DND-41 (cell line): ENCODE results near the gene MED28.

Experiments
- ATAC-seq: fragments of 200-7000 bp; cut with Tn5 transposase; 3 replicates; pipeline ENCODE4 v1.9.1; 2021; ENCODE audit warnings: low read depth; ENCODE audit not compliant: insufficient read depth
- DNase-seq: peaks from one replicate; pipeline ENCODE4 v3.0.0-alpha.2; 2020
- H2AFZ ChIP-seq: 2 replicates; pipeline ENCODE4 v1.6.0; 2012; ENCODE audit warnings: low read depth, low read length
- H3K27ac ChIP-seq: 2 replicates; pipeline ENCODE4 v1.5.1; 2012; ENCODE audit warnings: low read length, inconsistent platforms
- H3K27me3 ChIP-seq: fragments of 200-600 bp; sonication (generic); 2 replicates; pipeline ENCODE4 v1.6.0; 2012; ENCODE audit warnings: low read length, mild to moderate bottlenecking, inconsistent platforms; ENCODE audit not compliant: insufficient read depth, poor library complexity
- H3K36me3 ChIP-seq: 2 replicates; pipeline ENCODE4 v1.5.1; 2012; ENCODE audit warnings: low read length, inconsistent platforms; ENCODE audit not compliant: insufficient read depth
- H3K4me1 ChIP-seq: 2 replicates; pipeline ENCODE4 v1.5.1; 2012; ENCODE audit warnings: mild to moderate bottlenecking, low read length; ENCODE audit not compliant: insufficient read depth
- H3K4me2 ChIP-seq: 2 replicates; pipeline ENCODE4 v1.6.0; 2012; ENCODE audit warnings: mild to moderate bottlenecking, moderate library complexity, low read length, inconsistent platforms; ENCODE audit not compliant: insufficient read depth
- H3K4me3 ChIP-seq, 2 experiments: fragments of 200-600 bp in 1 of 2; shearing (Covaris generic) in 1 of 2; 2 replicates each; pipeline ENCODE4 v1.5.1; 2012 to 2016; ENCODE audit warnings: inconsistent platforms in 2 of 2, low read length in 2 of 2, mild to moderate bottlenecking in 2 of 2, low read depth in 1 of 2, moderate library complexity in 1 of 2
- H3K79me2 ChIP-seq: 2 replicates; pipeline ENCODE4 v1.6.0; 2012; ENCODE audit warnings: low read length, inconsistent platforms; ENCODE audit not compliant: insufficient read depth
- H3K9ac ChIP-seq: 2 replicates; pipeline ENCODE4 v1.6.0; 2012; ENCODE audit warnings: low read depth, mild to moderate bottlenecking, inconsistent platforms, low read length, moderate library complexity
- H3K9me3 ChIP-seq: 2 replicates; pipeline ENCODE4 v1.5.1; 2012; ENCODE audit warnings: low read length, moderate library complexity, mild to moderate bottlenecking, inconsistent platforms; ENCODE audit not compliant: insufficient read depth, severe bottlenecking
- H4K20me1 ChIP-seq: 2 replicates; pipeline ENCODE4 v1.6.0; 2012; ENCODE audit warnings: low read length; ENCODE audit not compliant: insufficient read depth
- EZH2 ChIP-seq: IDR thresholded peaks from 3 replicates; pipeline ENCODE4 v1.6.1; 2012; ENCODE audit warnings: borderline replicate concordance, low read depth, mild to moderate bottlenecking, moderate library complexity, low read length, inconsistent platforms; ENCODE audit not compliant: severe bottlenecking
- TF ChIP-seq, protein P1 (sequence below): IDR thresholded peaks from 2 replicates; pipeline ENCODE4 v1.5.1; 2012; ENCODE audit warnings: borderline replicate concordance, low read length, moderate library complexity, mild to moderate bottlenecking; ENCODE audit not compliant: poor library complexity, severe bottlenecking; ENCODE audit errors: extremely low read depth

MED28 gene, protein sequence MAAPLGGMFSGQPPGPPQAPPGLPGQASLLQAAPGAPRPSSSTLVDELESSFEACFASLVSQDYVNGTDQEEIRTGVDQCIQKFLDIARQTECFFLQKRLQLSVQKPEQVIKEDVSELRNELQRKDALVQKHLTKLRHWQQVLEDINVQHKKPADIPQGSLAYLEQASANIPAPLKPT

DNA sequence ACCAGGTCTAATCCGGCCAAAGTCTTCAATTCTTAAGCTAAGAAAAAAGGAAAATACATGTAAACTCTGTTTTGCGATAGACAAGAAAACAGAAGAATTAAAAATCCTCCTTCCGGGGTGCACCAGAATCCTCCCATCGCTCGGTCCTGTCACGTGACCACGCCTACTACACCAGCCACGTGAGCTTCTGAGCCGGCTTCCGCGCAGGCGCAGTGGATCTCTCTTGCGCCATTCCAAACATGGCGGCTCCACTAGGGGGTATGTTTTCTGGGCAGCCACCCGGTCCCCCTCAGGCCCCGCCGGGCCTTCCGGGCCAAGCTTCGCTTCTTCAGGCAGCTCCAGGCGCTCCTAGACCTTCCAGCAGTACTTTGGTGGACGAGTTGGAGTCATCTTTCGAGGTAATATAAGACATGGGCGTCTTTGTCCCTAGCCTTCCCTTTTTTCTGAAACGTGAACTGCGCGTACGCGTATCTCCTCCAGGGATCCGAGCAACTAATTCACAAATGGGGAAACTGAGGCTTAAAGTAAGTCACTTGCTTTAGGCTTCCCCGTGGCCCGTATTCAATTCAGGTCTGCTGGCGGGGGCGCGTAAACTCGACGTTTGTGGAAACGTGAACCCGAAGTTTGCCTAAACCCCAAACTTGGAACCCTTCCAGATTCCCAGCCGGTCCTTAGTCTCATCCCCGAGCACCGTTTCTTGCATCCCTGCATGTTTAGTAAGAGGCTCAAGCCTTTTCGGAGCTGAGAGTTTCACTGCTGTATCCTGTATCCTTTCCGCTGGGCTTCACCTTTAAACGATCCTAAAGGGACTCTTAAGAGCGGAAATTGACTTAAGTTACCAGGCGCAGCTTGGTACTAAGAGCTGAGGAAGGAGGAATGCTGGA is at the start of gene MED28:
Gene MED28, plus strand, starts transcription at position 226 of the 884 bp plus-strand sequence. Its CDS starts 14 bp downstream, at position 240.
- H3K36me3 ChIP-seq: peaks cover 39% of the 10 kb centered on the region
- peak; percentile 86 for ATAC-seq
- DNase-seq: peak; percentile 94
- peaks cover 42% of the 10 kb centered on the region for H4K20me1 ChIP-seq
- no peaks in the 10 kb centered on the region for H3K27me3 ChIP-seq
- H3K27ac ChIP-seq: peak within 1 kb of the TSS; percentile 91
- H3K4me3 ChIP-seq: peak within 1 kb of the TSS; percentile 79 to 95
- H3K79me2 ChIP-seq: peaks cover 59% of the 10 kb centered on the region
- peak within 1 kb of the TSS; percentile 88 for H3K9ac ChIP-seq
- H2AFZ ChIP-seq: peak within 1 kb of the TSS; percentile 84
- peak within 1 kb of the TSS; percentile 83 for H3K4me2 ChIP-seq
- no peaks in the 10 kb centered on the region for H3K9me3 ChIP-seq
- TF ChIP-seq, protein P1, sequence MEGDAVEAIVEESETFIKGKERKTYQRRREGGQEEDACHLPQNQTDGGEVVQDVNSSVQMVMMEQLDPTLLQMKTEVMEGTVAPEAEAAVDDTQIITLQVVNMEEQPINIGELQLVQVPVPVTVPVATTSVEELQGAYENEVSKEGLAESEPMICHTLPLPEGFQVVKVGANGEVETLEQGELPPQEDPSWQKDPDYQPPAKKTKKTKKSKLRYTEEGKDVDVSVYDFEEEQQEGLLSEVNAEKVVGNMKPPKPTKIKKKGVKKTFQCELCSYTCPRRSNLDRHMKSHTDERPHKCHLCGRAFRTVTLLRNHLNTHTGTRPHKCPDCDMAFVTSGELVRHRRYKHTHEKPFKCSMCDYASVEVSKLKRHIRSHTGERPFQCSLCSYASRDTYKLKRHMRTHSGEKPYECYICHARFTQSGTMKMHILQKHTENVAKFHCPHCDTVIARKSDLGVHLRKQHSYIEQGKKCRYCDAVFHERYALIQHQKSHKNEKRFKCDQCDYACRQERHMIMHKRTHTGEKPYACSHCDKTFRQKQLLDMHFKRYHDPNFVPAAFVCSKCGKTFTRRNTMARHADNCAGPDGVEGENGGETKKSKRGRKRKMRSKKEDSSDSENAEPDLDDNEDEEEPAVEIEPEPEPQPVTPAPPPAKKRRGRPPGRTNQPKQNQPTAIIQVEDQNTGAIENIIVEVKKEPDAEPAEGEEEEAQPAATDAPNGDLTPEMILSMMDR: no peak
- no peak for TF ChIP-seq EZH2
- H3K4me1 ChIP-seq: peaks cover 58% of the 10 kb centered on the region

DNA sequence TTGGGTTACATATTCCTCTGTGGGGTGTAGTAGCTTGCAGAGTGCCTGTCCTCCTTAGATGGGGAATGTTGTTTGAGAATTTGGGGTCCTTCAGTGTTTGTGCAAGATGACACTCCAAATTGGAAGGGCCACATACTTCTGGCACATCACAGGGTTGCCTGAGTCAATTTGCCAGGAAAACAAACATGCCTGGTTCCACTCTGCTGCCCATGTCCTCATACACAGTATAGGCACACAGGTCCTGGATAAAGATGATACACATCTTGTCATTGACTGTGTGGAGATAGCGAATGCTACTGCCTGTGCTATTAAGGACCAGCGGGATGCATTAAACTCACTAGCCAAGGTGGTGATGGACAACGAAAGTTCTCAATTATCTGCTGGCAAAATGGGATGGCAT is 48.6 kb upstream of the MED28 start:
- Histone ChIP-seq H3K4me3 (no peak overlapping the region), H3K36me3 (no peaks in the 10 kb centered on the region), H3K9ac (no peak overlapping the region), H3K27ac (no peak overlapping the region), H3K4me1 (no peaks in the 10 kb centered on the region), H3K9me3 (no peaks in the 10 kb centered on the region), H3K4me2 (no peak overlapping the region), H3K27me3 (no peaks in the 10 kb centered on the region), H3K79me2 (no peaks in the 10 kb centered on the region), H2AFZ (no peak overlapping the region), H4K20me1 (no peaks in the 10 kb centered on the region)
- no peak for TF ChIP-seq EZH2
- TF ChIP-seq, protein P1: no peak
- DNase-seq (no peak), ATAC-seq (no peak)

- no peak overlapping the region for H3K4me2 ChIP-seq
- TF ChIP-seq, protein P1: no peak
- TF ChIP-seq EZH2: no peak
- no peak overlapping the region for H2AFZ ChIP-seq
- no peaks in the 10 kb centered on the region for H3K36me3 ChIP-seq
- DNase-seq (no peak), ATAC-seq (no peak)
- no peaks in the 10 kb centered on the region for H3K27me3 ChIP-seq
- H3K4me3 ChIP-seq: no peak overlapping the region
- H4K20me1 ChIP-seq: no peaks in the 10 kb centered on the region
- H3K4me1 ChIP-seq: no peaks in the 10 kb centered on the region
- H3K9me3 ChIP-seq: no peaks in the 10 kb centered on the region
- H3K9ac ChIP-seq: no peak overlapping the region
- H3K79me2 ChIP-seq: no peaks in the 10 kb centered on the region
- no peak overlapping the region for H3K27ac ChIP-seq
These were observed 47.2 kb upstream of the MED28 start for GRCh38 chr4:17567271-17567670.
